ENCODE data around the gene RFX8. TPM values are rescaled to one million over a fixed set of nuclear protein-coding genes. Genes with fewer than 3 reads are reported as not detected.

Gene RFX8
- total and polyA plus RNA-seq, 10 of the 15 experiments (the other 5 are each of a cell fraction or from before 2014, with no cell fraction given): 0.19 TPM; not detected in 9

GRCh38 chr2:101501443-101501842, 26.5 kb upstream of the RFX8 start:
- CTCF ChIA-PET: interaction anchor here (0.6 to 1.2 kb wide), 2 partner anchors 84 to 123 kb away, joined by 4 to 5 read pairs; no protein-coding TSS in a partner anchor

More at GRCh38 chr2:101501443-101501842, 26.5 kb upstream of the RFX8 start:
- no peaks in the 10 kb centered on the region for H3K79me2 ChIP-seq (ENCODE audit: control insufficient read depth, insufficient read depth, low read length)
- POLR2A ChIA-PET: no interaction called here
- in situ Hi-C loops (cut with MboI) (no loop called here), intact Hi-C loops (cut with micrococcal nuclease; ENCODE audit: unreplicated experiment) (no loop called here)
- H3K4me3 ChIP-seq: no peak overlapping the region
- no peak overlapping the region for H3K27ac ChIP-seq (ENCODE audit: control insufficient read depth, insufficient read depth)
- SMC1A ChIA-PET (ENCODE audit: uncharacterized antibody, unreplicated experiment): no interaction called here
- H3K36me3 ChIP-seq (ENCODE audit: control insufficient read depth in 2 of 2, insufficient read depth in 2 of 2, low read length in 1 of 2): no peaks in the 10 kb centered on the region
- no peaks in the 10 kb centered on the region for H3K27me3 ChIP-seq (replicated peaks in 1 of 2; ENCODE audit: control insufficient read depth in 2 of 2, insufficient read depth in 2 of 2, low read length in 1 of 2)
- FAIRE-seq (no peak), ATAC-seq (peak; percentile 20; the same call in 2 of the 3 replicates), DNase-seq (ENCODE audit: low read depth, low spot score) (no peak)
- no TSS peak for BruUV-seq (replicated peaks)
- RAD21 ChIA-PET (ENCODE audit: unreplicated experiment): no interaction called here
- H3K9ac ChIP-seq (ENCODE audit: control insufficient read depth, insufficient read depth, low read length): no peak overlapping the region
- WGBS (ENCODE audit: insufficient coverage, insufficient replicate concordance, low lambda C conversion rate, missing lambda C conversion rate): 4% methylated on average over 3 of the region's 3 CpGs
- H3K4me2 ChIP-seq (ENCODE audit: control insufficient read depth, insufficient read depth): no peak overlapping the region
- H3K4me1 ChIP-seq (ENCODE audit: control insufficient read depth, insufficient read depth, low read length): no peaks in the 10 kb centered on the region
- H3K9me3 ChIP-seq (replicated peaks; ENCODE audit: control insufficient read depth, insufficient read depth, low read length): no peaks in the 10 kb centered on the region
- TF ChIP-seq JUND (IDR thresholded peaks at IDR 0.05; ENCODE audit: low read depth, low read length): no peak
- no peak for TF ChIP-seq SP1 (IDR thresholded peaks at IDR 0.05; ENCODE audit: low read depth, low read length)
- TF ChIP-seq SREBF1 (IDR thresholded peaks at IDR 0.05; ENCODE audit: low read length): no peak
- TF ChIP-seq CREB1 (IDR thresholded peaks at IDR 0.05; ENCODE audit: low read depth): no peak
- no peak for TF ChIP-seq MEF2A (IDR thresholded peaks at IDR 0.05; ENCODE audit: insufficient read depth, low read depth, low read length)
- TF ChIP-seq ZBTB33 (IDR thresholded peaks at IDR 0.05): no peak
- H4K20me1 ChIP-seq (ENCODE audit: control insufficient read depth, insufficient read depth): no peaks in the 10 kb centered on the region
- H2AFZ ChIP-seq (ENCODE audit: control insufficient read depth, low read depth, low read length): no peak overlapping the region

Measured in GM12878 (cell line).